HG03457 (cell line): ENCODE measurements around the gene CLEC4G.

Experiments
- ATAC-seq: cut with Tn5 transposase; IDR thresholded peaks from one replicate; pipeline ENCODE4 v1.9.1; 2021; ENCODE audit warnings: moderate number of reproducible peaks; ENCODE audit not compliant: unreplicated experiment

The CLEC4G gene

GRCh38 chr19:7729831-7730285 lies 2.1 kb downstream of the CLEC4G start:
- no peak for ATAC-seq

- no peak for ATAC-seq
Observed at GRCh38 chr19:7729211-7729610, 2.7 kb downstream of the CLEC4G start.

- no peak for ATAC-seq
Observed at GRCh38 chr19:7725791-7726190, 6.1 kb downstream of the CLEC4G start.

- no peak for ATAC-seq
Observed at GRCh38 chr19:7722231-7722651, 9.7 kb downstream of the CLEC4G start.

GRCh38 chr19:7720351-7720750 lies 11.6 kb downstream of the CLEC4G start:
- ATAC-seq, result no peak

GRCh38 chr19:7718668-7719067 lies 13.2 kb downstream of the CLEC4G start:
- ATAC-seq, result no peak

GRCh38 chr19:7716762-7717161 lies 15.1 kb downstream of the CLEC4G start:
- ATAC-seq, result no peak

GRCh38 chr19:7715671-7716070 lies 16.2 kb downstream of the CLEC4G start:
- ATAC-seq, result no peak

GRCh38 chr19:7710616-7711015 lies 21.3 kb downstream of the CLEC4G start:
- no peak for ATAC-seq

- no peak for ATAC-seq
Observed at GRCh38 chr19:7709932-7710460, 21.9 kb downstream of the CLEC4G start.

- ATAC-seq, result no peak
Observed at GRCh38 chr19:7706955-7707456, 24.9 kb downstream of the CLEC4G start.

GRCh38 chr19:7706188-7706954 lies 25.5 kb downstream of the CLEC4G start:
- ATAC-seq, result no peak

- ATAC-seq, result no peak
Observed at GRCh38 chr19:7705387-7706187, 26.3 kb downstream of the CLEC4G start.

- no peak for ATAC-seq
Observed at GRCh38 chr19:7704280-7705060, 27.4 kb downstream of the CLEC4G start.

- ATAC-seq, result no peak
Observed at GRCh38 chr19:7703332-7703731, 28.6 kb downstream of the CLEC4G start.

GRCh38 chr19:7701654-7702457 lies 30.1 kb downstream of the CLEC4G start, which contains the start of gene FCER2:
TSS of gene FCER2 (minus strand) at chr19:7702131. CDS start at chr19:7699760, 2,371 bp downstream.
- ATAC-seq, result no peak

GRCh38 chr19:7701049-7701653 lies 30.8 kb downstream of the CLEC4G start:
- no peak for ATAC-seq

GRCh38 chr19:7699417-7700401 lies 32.2 kb downstream of the CLEC4G start:
- no peak for ATAC-seq
